HG02943 (cell line): Measurements from ENCODE around the gene MCRS1.
"Not testable (repeated sequence)": the region's sequence is repeated elsewhere in the genome, so short reads cannot be mapped to it uniquely, and the experiment has no call there.

Source experiments
- ATAC-seq: cut with Tn5 transposase; IDR thresholded peaks from one replicate; pipeline ENCODE4 v1.9.1; 2021; ENCODE audit warnings: mild to moderate bottlenecking, low read depth, moderate library complexity; ENCODE audit not compliant: unreplicated experiment

Gene MCRS1

DNA sequence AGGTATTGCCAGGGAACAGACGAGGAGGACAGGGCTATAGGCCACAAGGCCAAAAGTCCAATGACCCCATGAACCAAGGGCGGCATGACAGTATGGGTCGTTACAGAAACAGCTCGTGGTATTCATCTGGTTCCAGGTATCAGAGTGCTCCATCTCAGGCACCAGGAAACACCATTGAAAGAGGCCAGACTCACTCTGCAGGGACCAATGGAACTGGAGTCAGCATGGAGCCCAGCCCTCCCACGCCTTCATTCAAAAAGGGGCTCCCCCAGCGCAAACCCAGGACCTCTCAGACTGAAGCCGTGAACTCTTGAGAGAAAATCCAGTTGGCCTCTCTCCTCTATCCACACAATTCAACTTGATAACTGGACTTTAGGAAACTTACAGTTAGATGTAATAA, 42.0 kb downstream of the MCRS1 start:
- ATAC-seq: no peak

DNA sequence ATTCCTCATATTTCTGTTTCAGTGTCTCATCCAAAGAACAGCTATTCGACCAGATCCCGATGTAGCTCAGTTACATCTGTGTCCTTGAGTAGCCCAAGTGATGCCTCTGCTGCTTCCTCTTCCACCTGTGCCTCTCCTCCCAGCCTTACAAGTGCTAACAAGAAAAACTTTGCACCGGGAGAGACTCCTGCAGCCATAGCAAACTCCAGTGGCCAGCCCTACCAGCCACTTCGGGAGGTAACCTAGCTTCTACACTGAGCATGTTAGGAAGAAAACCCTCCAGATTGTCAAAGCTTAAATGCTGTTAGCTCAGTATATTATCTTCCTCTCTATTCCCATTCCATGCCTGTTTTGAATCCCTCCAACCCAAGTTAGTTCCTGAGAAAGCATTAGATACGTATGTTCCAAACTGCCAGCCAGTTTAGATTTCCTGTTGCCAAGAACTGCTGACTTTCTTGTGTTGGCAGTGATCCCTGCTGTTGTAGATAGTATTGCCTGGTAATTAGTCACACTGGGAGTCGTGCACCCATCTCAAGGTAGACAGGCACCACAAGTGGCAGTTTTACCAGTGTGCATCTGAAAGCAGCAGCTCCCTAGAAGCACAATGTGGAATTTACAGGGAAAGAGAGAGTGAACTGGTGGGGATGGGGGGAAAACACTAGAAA, 43.1 kb downstream of the MCRS1 start:
- ATAC-seq: no peak

GRCh38 chr12:49521389-49521788, 46.6 kb downstream of the MCRS1 start:
- no peak for ATAC-seq

DNA sequence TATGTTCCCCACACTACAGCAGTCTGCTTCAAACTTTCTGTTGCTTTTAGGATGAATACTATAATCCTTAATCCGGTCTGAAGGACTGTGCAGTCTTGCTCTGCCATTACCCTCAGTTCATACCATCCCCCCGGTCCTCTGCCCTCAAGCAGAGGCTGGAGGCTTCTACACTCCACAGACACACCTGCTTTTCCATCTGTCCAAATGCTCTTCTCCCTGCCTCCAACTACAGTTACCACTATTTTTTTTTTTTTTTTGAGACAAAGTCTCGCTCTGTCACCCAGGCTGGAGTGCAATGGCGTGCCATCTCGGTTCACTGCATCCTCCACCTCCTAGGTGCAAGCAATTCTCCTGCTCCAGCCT, 48.4 kb downstream of the MCRS1 start:
- no peak for ATAC-seq

- no peak for ATAC-seq
Measured at GRCh38 chr12:49518914-49519573, 48.9 kb downstream of the MCRS1 start.

GRCh38 chr12:49515266-49515665, 52.7 kb downstream of the MCRS1 start:
- ATAC-seq: no peak

DNA sequence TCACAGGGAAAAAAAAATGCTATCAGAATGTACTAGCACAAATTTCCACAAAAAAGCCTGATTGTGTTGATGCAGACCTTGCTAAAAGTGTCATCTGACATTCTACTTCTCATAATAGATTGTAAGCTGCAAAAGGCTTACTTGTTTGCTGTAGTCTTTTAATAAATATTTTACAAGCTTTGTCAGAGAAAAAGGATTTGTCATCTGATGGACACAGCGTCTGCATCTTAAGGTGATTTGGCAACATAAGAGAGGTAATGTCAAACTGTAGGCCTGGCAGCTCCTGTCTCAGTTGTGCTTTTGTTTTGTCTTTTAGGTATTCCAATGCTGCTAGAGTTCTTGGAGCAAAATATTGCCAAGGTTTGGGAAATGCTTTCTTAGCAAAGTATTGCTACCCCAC, 55.4 kb downstream of the MCRS1 start:
- no peak for ATAC-seq

GRCh38 chr12:49511410-49511809, 56.5 kb downstream of the MCRS1 start:
- no peak for ATAC-seq

- ATAC-seq: not testable (repeated sequence)
Measured at GRCh38 chr12:49509681-49510080, 58.3 kb downstream of the MCRS1 start.
